ENCODE results near the gene COL23A1.

Gene COL23A1

GRCh38 chr5:178606269-178606668 is 16.1 kb upstream of the COL23A1 start:
- Histone ChIP-seq H3K9ac (ENCODE audit: low read length) (no peak overlapping the region), H3F3A (ENCODE audit: insufficient read depth, low read length) (no peaks in the 10 kb centered on the region), H3K9me3 (replicated peaks; ENCODE audit: insufficient read depth, low read length) (no peaks in the 10 kb centered on the region), H3K27ac (ENCODE audit: low read length) (no peak overlapping the region), H3K4me2 (ENCODE audit: low read depth, low read length) (no peak overlapping the region), H3K4me1 (ENCODE audit: low read length) (no peaks in the 10 kb centered on the region), H3K4me3 (ENCODE audit: low read length) (no peak overlapping the region), H3K9me2 (replicated peaks; ENCODE audit: insufficient read depth, low read length) (no peaks in the 10 kb centered on the region), H3K27me3 (replicated peaks; ENCODE audit: insufficient read depth, low read length) (no peaks in the 10 kb centered on the region), H2AFZ (ENCODE audit: low read length) (no peak overlapping the region), H3K79me2 (ENCODE audit: low read length) (peaks cover 3% of the 10 kb centered on the region), H3K36me3 (replicated peaks; ENCODE audit: insufficient read depth, low read length) (peaks cover 39% of the 10 kb centered on the region), H4K20me1 (ENCODE audit: insufficient read depth, low read length) (no peaks in the 10 kb centered on the region)
- TF ChIP-seq EZH2phosphoT487 (IDR thresholded peaks at IDR 0.05; ENCODE audit: low read length): no peak
- TF ChIP-seq CTCF (IDR thresholded peaks at IDR 0.05; ENCODE audit: low read length): no peak
- TF ChIP-seq EZH2 (optimal IDR thresholded peaks at IDR 0.05; ENCODE audit: low read depth, low read length): no peak
- DNase-seq: no peak

GRCh38 chr5:178605788-178606187 is 15.6 kb upstream of the COL23A1 start:
- Histone ChIP-seq H2AFZ (ENCODE audit: low read length) (no peak overlapping the region), H3K4me3 (ENCODE audit: low read length) (no peak overlapping the region), H4K20me1 (ENCODE audit: insufficient read depth, low read length) (no peaks in the 10 kb centered on the region), H3F3A (ENCODE audit: insufficient read depth, low read length) (no peaks in the 10 kb centered on the region), H3K9ac (ENCODE audit: low read length) (no peak overlapping the region), H3K9me2 (replicated peaks; ENCODE audit: insufficient read depth, low read length) (no peaks in the 10 kb centered on the region), H3K27ac (ENCODE audit: low read length) (no peak overlapping the region), H3K9me3 (replicated peaks; ENCODE audit: insufficient read depth, low read length) (no peaks in the 10 kb centered on the region), H3K4me1 (ENCODE audit: low read length) (no peaks in the 10 kb centered on the region), H3K36me3 (replicated peaks; ENCODE audit: insufficient read depth, low read length) (peaks cover 35% of the 10 kb centered on the region), H3K4me2 (ENCODE audit: low read depth, low read length) (no peak overlapping the region), H3K27me3 (replicated peaks; ENCODE audit: insufficient read depth, low read length) (no peaks in the 10 kb centered on the region), H3K79me2 (ENCODE audit: low read length) (no peaks in the 10 kb centered on the region)
- TF ChIP-seq EZH2 (optimal IDR thresholded peaks at IDR 0.05; ENCODE audit: low read depth, low read length): no peak
- TF ChIP-seq EZH2phosphoT487 (IDR thresholded peaks at IDR 0.05; ENCODE audit: low read length): no peak
- TF ChIP-seq CTCF (IDR thresholded peaks at IDR 0.05; ENCODE audit: low read length): no peak
- DNase-seq: no peak

DNA sequence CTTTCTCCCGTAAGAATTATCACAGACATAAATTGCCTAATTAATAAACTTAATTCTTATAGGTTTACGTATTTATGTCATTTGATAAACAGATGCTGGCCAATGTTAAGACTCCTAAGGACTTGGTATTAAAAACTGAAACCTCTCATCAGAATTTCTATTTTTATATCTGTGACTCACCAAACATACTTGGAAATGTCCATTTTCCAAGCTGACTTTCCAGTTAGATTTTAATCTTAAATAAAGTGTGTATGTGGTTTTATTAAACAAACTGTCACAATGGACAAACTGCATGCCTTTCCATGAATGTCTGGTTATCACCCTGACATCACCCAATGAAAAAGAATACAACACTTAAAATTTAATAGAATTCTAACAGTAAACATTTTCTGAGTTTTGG is 12.6 kb upstream of the COL23A1 start:
- TF ChIP-seq EZH2 (optimal IDR thresholded peaks at IDR 0.05; ENCODE audit: low read depth, low read length): no peak
- TF ChIP-seq EZH2phosphoT487 (IDR thresholded peaks at IDR 0.05; ENCODE audit: low read length): no peak
- TF ChIP-seq CTCF (IDR thresholded peaks at IDR 0.05; ENCODE audit: low read length): no peak
- Histone ChIP-seq H3K4me1 (ENCODE audit: low read length) (no peaks in the 10 kb centered on the region), H3K9me3 (replicated peaks; ENCODE audit: insufficient read depth, low read length) (no peaks in the 10 kb centered on the region), H3K9ac (ENCODE audit: low read length) (no peak overlapping the region), H3K4me3 (ENCODE audit: low read length) (no peak overlapping the region), H2AFZ (ENCODE audit: low read length) (no peak overlapping the region), H3F3A (ENCODE audit: insufficient read depth, low read length) (no peaks in the 10 kb centered on the region), H3K4me2 (ENCODE audit: low read depth, low read length) (no peak overlapping the region), H3K27ac (ENCODE audit: low read length) (no peak overlapping the region), H3K9me2 (replicated peaks; ENCODE audit: insufficient read depth, low read length) (no peaks in the 10 kb centered on the region), H4K20me1 (ENCODE audit: insufficient read depth, low read length) (no peaks in the 10 kb centered on the region), H3K27me3 (replicated peaks; ENCODE audit: insufficient read depth, low read length) (no peaks in the 10 kb centered on the region), H3K79me2 (ENCODE audit: low read length) (no peaks in the 10 kb centered on the region), H3K36me3 (replicated peaks; ENCODE audit: insufficient read depth, low read length) (peaks cover 28% of the 10 kb centered on the region)
- no peak for DNase-seq

Data from MM.1S (cell line).